GM21529 (cell line): ENCODE results near the gene VPS13A.
"Not testable (repeated sequence)": the region's sequence is repeated elsewhere in the genome, so short reads cannot be mapped to it uniquely, and the experiment has no call there.

Experiments
- ATAC-seq: cut with Tn5 transposase; IDR thresholded peaks from one replicate; pipeline ENCODE4 v1.9.1; 2021; ENCODE audit not compliant: unreplicated experiment

Gene VPS13A

DNA sequence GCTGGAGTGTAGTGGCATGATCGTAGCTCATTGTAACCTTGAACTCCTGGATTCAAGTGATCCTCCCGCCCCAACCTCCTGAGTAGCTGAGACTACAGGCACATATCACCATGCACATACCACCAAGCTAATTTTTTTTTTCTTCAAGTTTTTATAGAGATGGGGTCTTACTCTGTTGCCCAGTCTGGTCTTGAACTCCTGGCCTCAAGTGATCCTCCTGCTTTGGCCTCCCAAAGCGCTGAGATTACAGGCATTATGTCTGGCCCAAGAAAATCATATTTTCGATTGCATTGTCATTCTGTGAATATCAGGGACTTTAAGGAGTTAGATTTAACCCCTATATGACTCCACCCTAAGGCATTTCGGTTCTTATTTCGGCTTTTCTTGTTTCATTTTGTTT lies 116.6 kb downstream of the VPS13A start:
- no peak for ATAC-seq

- peak; percentile 76 for ATAC-seq
Measured at GRCh38 chr9:77304543-77304942, 127.2 kb downstream of the VPS13A start.

- ATAC-seq, result no peak
Measured at GRCh38 chr9:77305622-77306400, 128.5 kb downstream of the VPS13A start.

GRCh38 chr9:77307166-77307565 lies 129.8 kb downstream of the VPS13A start:
- ATAC-seq, result no peak

DNA sequence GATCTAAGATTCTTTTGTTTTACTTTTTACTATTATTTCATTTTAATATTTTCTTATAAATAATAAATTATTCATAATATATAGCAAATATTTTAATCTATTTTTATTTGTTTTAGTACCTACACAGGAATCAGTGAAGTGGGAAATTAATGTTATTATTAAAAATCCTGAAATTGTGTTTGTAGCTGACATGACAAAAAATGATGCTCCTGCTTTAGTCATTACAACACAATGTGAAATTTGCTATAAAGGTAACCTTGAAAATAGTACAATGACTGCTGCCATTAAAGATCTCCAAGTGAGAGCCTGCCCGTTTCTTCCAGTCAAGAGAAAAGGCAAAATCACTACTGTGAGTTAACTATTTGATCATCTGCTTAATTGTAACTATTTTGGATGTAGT lies 138.7 kb downstream of the VPS13A start:
- ATAC-seq, result no peak

DNA sequence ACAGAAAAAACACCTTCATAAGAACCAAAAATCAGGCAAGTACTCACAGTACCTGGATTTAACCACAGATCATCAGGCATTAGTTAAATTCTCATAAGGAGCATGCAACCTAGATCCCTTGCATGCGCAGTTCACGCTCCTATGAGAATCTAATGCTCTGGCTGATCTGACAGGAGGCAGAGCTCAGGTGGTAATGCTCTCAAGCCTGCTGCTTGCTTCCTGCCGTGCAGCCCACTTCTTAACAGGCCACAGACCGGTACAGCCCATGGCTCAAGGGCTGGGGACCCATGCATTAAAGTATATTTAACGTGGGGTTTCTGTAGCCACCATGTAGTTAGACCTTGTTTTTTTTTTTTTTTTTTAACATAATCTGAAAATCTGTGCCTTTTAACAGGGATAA lies 147.7 kb downstream of the VPS13A start:
- ATAC-seq, result no peak

DNA sequence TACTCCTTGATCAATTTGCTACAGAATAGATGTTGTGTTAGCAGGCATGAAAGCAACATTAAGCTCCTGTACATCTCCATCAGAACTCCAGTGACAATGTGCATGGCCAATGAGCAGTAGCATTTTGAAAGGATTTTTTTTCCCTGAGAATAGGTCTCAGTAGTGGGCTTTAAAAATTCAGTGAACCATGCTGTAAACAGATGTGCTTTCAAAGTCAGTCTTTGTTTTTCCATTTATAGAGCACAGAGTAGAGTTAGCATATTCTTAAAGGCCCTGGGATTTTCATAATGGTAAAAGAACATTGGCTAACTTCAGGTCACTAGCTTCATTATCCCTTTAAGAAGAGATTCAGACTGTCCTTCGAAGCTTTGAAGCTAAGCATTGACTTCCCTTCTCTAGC lies 150.8 kb downstream of the VPS13A start:
- ATAC-seq, result no peak

GRCh38 chr9:77370064-77370463 lies 192.7 kb downstream of the VPS13A start:
- no peak for ATAC-seq

- no peak for ATAC-seq
Measured at GRCh38 chr9:77374266-77374665, 196.9 kb downstream of the VPS13A start.

DNA sequence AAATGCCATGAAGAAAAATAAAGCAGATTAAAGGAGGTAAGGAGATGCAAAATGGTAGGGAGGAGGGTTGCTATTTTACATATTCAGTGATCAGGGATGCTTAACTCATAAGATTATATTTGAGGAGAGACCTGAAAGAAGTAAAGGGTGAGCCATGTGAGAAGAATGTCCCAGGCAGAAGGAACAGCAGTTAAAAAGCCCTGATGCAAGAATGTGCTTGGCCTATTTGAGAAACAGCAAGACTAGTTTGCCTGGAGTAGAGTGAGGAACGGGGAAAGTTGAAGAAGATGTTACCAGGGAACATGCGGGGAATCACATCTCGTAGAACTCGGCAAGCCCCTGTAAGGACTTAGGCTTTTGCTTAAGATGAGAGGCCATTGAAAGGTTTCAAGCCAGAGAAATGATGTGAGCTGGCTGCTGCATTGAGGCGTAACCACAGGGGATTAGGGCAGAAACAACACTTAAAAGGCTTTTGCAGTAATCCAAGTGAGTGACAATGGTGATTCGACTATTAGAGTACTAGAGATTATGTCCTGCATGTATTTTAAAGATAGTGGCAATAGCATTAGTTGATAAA lies 198.7 kb downstream of the VPS13A start:
- no peak for ATAC-seq

DNA sequence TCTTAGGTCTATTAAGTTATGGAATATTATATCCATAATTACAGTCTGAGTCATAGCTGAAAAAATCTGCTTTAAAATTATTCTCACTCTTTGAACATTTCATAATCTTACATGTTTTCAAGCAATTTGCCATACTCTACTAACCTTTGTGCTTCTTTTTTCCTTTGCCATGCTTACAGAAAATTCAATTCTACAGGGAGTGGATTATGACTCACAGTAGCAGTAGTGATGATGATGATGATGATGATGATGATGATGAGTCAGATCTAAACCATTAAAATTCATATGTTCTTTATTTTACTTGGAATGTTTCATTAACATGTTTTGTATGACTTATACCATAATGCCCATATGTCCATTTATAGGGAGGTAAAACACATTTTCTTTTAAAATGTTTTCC lies 207.1 kb downstream of the VPS13A start:
- no peak for ATAC-seq

- ATAC-seq, result no peak
Measured at GRCh38 chr9:77386187-77386586, 208.9 kb downstream of the VPS13A start.

DNA sequence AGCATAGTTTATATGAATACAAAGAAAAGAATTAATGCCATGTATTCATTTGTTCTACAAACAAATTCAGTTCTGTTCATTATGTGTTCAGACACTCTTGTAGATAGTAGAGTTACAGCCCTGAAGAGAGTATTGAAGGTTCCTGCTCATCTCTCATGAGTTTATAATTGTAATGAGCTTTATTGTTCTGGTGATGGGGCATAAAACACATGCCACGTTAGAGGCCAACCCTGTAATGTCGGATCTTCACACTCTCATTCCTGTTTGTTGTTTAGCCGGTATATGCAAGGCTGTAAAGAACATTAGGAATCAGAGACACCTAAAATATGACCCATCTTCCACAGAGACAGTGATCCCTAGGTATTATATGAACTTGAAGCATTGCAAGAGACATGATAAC lies 214.5 kb downstream of the VPS13A start:
- ATAC-seq, result no peak

DNA sequence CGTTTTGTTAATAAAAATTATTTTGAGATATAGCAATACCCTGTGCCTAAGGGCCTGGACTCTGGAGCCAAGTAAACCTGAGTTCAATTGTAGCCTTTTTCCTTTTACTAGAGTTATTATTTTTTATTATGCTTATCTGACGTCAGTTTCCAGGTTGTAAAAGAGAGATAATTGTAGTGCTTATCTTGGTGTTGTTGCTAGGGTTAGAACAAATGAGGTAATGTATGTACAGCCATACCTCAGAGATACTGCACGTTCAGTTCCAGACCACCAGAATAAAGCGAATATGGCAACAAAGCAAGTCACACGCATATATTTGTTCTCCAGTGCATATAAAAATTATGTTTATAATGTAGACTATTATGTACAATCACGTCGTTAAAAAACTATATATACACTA lies 215.0 kb downstream of the VPS13A start:
- ATAC-seq, result no peak

- ATAC-seq, result not testable (repeated sequence)
Measured at GRCh38 chr9:77398581-77398980, 221.2 kb downstream of the VPS13A start.

GRCh38 chr9:77399964-77400363 lies 222.6 kb downstream of the VPS13A start:
- ATAC-seq, result no peak

- no peak for ATAC-seq
Measured at GRCh38 chr9:77402286-77402685, 225.0 kb downstream of the VPS13A start.

DNA sequence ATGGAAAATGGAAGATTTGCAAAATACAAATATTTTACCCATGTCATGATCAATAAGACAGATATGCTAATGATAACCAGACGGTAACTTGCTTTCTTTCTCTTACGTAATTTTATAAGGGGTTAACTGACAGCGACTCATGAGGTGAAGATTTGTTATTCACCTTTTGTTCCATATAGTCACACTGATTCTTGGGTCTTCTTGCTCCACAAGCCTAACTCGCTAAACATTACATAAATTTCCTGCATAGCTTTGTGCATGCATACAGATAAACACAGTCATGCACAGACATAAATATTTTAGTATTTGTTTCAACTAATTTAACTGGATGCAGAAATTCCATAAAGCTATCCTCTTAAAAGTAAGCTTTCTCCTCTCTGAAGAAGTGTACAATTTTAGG lies 225.9 kb downstream of the VPS13A start:
- no peak for ATAC-seq

DNA sequence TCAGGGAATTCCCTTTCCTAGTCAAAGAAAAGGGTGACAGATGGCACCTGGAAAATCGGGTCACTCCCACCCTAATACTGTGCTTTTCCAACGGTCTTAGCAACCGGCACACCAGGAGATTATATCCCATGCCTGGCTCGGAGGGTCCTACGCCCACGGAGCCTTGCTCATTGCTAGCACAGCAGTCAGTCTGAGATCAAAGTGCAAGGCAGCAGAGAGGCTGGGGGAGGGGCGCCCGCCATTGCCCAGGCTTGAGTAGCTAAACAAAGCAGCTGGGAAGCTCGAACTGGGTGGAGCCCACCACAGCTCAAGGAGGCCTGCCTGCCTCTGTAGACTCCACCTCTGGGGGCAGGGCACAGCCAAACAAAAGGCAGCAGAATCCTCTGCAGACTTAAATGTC lies 231.2 kb downstream of the VPS13A start:
- not testable (repeated sequence) for ATAC-seq

- ATAC-seq, result no peak
Measured at GRCh38 chr9:77417566-77417965, 240.2 kb downstream of the VPS13A start.

DNA sequence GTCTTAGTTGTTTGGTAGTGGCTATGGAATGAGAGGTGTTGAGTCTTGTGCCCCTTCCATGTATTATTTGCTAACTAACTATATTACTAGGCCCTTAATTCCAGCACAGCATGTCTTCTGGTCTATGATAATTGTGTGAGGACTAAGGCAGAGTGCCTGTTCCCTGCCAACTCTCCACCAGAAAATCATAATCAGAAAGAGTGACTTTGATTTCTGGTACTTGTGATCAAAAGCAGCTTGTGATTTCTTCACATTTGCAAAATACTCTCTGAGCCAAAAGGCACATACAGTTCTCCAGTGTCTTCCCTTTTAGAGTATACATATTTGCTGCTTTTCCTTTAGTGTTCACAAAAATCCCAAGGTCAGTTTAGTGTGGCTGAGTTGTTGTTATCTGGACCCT lies 240.9 kb downstream of the VPS13A start:
- no peak for ATAC-seq

DNA sequence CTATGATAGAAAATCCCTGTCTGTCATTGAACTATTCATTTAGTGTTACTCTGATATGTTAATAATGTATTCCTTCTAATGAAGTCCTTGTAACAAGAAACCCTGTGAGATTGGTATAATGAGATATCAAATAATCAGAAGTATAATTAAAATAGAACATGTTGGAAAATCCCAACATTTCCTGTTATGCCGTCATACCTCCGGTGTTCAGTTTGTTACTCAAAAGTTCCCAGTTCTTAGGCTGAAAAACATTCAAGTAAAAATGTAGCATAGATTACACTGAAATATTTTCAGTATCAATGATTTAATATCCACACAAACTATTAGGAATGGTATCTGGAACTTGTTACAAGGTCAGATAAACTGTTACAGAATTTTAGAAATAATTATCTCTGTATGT lies 243.3 kb downstream of the VPS13A start:
- no peak for ATAC-seq
